KMS-11 (cell line): ENCODE data around the gene NKX2-3.
A peak's percentile ranks its signal among the peaks of the same experiment; 100 is the strongest.

ENCODE experiments used
- H2AFZ ChIP-seq: fragments of 200-600 bp; sonication (generic); 2 replicates; pipeline ENCODE4 v1.6.1; 2016; ENCODE audit warnings: antibody characterized with exemption, mixed run types, low read depth
- H3K27ac ChIP-seq: fragments of 200-600 bp; sonication (generic); 2 replicates; pipeline ENCODE4 v1.6.1; 2016; ENCODE audit warnings: mild to moderate bottlenecking, mixed run types
- H3K27me3 ChIP-seq: fragments of 200-600 bp; sonication (generic); 2 replicates; pipeline ENCODE4 v1.6.1; 2017; ENCODE audit warnings: mild to moderate bottlenecking, low read depth, mixed run types, moderate library complexity; ENCODE audit not compliant: insufficient read depth
- H3K36me3 ChIP-seq: fragments of 200-600 bp; sonication (generic); 2 replicates; pipeline ENCODE4 v1.6.1; 2017; ENCODE audit warnings: mild to moderate bottlenecking, mixed run types; ENCODE audit not compliant: insufficient read depth
- H3K4me1 ChIP-seq: fragments of 200-600 bp; sonication (generic); 2 replicates; pipeline ENCODE4 v1.6.1; 2016; ENCODE audit warnings: mild to moderate bottlenecking, low read depth, mixed run types; ENCODE audit not compliant: poor library complexity, severe bottlenecking
- H3K4me2 ChIP-seq: fragments of 200-600 bp; sonication (generic); 2 replicates; pipeline ENCODE4 v1.7.0; 2016; ENCODE audit warnings: mild to moderate bottlenecking, mixed run types
- H3K4me3 ChIP-seq: fragments of 200-600 bp; sonication (generic); IDR thresholded peaks from 2 replicates; pipeline ENCODE4 v1.6.1; 2017; ENCODE audit warnings: low read depth, low read length, mixed read lengths; ENCODE audit not compliant: insufficient read depth
- H3K79me2 ChIP-seq: fragments of 200-600 bp; sonication (generic); 2 replicates; pipeline ENCODE4 v1.6.1; 2016; ENCODE audit warnings: low read depth, mixed run types; ENCODE audit not compliant: insufficient read depth
- H3K9ac ChIP-seq: fragments of 200-600 bp; sonication (generic); 2 replicates; pipeline ENCODE4 v1.6.1; 2016; ENCODE audit warnings: mild to moderate bottlenecking, mixed run types
- H4K20me1 ChIP-seq: fragments of 200-600 bp; sonication (generic); 2 replicates; pipeline ENCODE4 v1.6.1; 2016; ENCODE audit warnings: mild to moderate bottlenecking, mixed run types; ENCODE audit not compliant: insufficient read depth
- TF ChIP-seq, protein P1 (sequence below): fragments of 200-600 bp; sonication (generic); conservative IDR thresholded peaks from 2 replicates; pipeline ENCODE4 v1.6.1; 2017; ENCODE audit warnings: low read depth, mild to moderate bottlenecking, antibody characterized with exemption, low read length, moderate library complexity, mixed read lengths

Gene NKX2-3

DNA sequence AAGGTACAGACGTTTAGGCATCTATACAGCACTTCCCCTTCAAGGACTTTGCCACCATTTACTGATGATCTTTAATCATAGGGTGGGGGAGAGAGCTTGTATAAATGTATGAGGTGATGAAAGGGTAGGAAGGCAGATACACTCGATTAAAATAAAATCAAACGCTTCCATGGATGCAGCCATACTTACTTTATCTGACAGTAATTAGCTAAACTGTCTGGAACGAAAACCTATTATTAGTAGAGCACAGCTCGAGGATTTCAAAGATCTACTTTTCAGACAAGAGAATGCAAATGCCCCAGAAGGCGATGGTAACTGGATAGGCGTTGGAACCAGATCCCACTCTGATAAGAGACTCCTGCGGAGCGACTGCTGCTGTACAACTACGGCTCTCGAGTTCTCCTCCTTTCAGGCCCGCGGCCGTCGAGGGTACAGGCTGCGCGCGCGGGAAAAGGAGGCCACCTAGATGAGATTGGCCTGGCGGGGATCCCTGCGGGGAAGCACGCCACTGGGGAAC lies 3.1 kb upstream of the NKX2-3 start:
- Histone ChIP-seq H3K27ac (no peak overlapping the region), H3K4me1 (no peaks in the 10 kb centered on the region), H3K4me2 (no peak overlapping the region), H3K79me2 (no peaks in the 10 kb centered on the region), H3K9ac (no peak overlapping the region), H3K36me3 (no peaks in the 10 kb centered on the region), H3K27me3 (no peaks in the 10 kb centered on the region; the same call in 1 of the 2 replicates), H4K20me1 (no peaks in the 10 kb centered on the region), H3K4me3 (no peak overlapping the region), H2AFZ (no peak overlapping the region)
- TF ChIP-seq, protein P1, sequence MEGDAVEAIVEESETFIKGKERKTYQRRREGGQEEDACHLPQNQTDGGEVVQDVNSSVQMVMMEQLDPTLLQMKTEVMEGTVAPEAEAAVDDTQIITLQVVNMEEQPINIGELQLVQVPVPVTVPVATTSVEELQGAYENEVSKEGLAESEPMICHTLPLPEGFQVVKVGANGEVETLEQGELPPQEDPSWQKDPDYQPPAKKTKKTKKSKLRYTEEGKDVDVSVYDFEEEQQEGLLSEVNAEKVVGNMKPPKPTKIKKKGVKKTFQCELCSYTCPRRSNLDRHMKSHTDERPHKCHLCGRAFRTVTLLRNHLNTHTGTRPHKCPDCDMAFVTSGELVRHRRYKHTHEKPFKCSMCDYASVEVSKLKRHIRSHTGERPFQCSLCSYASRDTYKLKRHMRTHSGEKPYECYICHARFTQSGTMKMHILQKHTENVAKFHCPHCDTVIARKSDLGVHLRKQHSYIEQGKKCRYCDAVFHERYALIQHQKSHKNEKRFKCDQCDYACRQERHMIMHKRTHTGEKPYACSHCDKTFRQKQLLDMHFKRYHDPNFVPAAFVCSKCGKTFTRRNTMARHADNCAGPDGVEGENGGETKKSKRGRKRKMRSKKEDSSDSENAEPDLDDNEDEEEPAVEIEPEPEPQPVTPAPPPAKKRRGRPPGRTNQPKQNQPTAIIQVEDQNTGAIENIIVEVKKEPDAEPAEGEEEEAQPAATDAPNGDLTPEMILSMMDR = no peak

DNA sequence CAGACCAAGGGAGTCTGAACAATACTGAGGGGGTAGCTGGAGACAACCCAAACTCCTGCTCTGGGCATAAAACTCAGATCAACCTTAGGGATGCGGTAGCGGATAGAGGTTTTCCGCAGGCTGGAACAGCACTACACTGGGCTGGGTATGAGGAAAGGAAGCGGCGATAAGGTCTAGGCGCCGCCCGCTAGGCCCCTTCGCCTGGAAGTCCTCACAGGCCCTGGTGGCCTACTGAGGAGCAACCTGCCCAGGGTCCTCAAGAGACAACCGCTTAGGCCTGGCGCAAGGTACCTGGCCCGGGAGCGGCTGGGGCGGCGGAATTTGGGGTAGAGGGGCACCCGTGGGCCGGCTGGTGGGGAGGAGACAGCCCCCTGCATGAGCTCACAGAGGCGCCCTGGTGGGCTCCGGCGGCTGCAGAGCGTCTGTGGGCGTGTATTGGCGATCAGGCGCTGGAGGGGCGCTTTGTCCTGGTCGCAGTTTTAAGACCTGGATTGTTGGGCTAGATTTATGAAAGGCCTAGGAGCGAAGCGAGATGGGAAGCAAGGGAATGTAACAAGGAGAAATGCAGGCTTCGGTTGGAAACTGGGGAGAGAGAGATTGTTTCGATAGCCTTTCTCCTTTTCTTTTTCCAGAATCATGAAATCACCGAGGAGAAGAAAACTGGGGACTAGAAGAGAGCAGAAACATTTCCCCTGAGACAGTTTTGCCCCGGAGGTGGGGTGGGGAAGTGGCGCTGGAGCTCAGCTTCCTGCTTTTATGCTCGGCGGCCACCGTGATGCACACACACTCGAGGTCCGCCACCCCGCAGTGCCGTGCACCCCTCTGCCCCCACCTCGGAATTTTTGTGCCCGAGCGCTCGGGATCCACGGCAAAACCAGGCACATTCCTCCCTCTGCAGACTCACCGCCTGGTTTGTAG lies 2.4 kb upstream of the NKX2-3 start:
- Histone ChIP-seq H3K36me3 (no peaks in the 10 kb centered on the region), H3K79me2 (no peaks in the 10 kb centered on the region), H3K4me3 (no peak overlapping the region), H3K27me3 (no peaks in the 10 kb centered on the region; the same call in 1 of the 2 replicates), H2AFZ (no peak overlapping the region), H3K4me1 (no peaks in the 10 kb centered on the region), H4K20me1 (no peaks in the 10 kb centered on the region), H3K27ac (no peak overlapping the region), H3K9ac (no peak overlapping the region), H3K4me2 (no peak overlapping the region)
- TF ChIP-seq, protein P1 = no peak

DNA sequence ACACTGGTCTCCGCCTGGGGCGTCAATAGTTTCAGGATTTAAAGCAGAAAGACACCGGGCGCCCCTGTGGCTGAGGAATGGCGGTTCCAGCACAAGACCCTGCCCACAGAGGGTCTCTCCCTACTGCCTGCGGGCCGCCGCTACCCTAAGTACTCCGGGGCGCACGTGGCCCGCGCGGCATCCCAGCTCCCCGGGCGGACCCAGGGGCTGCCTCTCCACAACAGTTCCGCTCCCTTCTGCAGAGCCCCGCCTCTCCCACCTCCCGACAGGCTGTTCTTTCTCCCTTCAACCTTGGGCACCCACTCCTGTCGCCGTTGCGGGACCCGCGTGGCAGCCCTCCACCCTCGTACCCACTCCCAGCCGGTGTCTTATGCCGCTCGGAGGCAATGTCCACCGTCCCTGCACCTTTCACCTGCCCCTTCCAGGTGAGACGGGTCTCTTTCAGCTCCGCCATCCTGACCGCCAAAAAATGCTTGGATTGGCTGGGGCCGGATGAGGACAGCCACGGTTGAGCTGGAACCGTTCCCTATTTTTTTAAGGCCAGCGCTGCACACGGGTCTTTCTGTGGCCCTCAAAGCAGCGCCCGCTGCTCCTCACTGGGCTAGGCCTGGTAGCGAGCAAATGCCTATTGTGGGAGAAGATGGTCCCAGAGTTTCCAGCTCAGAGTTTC lies 1.6 kb upstream of the NKX2-3 start:
- Histone ChIP-seq H3K27ac (no peak overlapping the region), H3K4me1 (no peaks in the 10 kb centered on the region), H3K79me2 (no peaks in the 10 kb centered on the region), H3K27me3 (no peaks in the 10 kb centered on the region; the same call in 1 of the 2 replicates), H3K4me3 (no peak overlapping the region), H3K9ac (no peak overlapping the region), H2AFZ (no peak overlapping the region), H3K36me3 (no peaks in the 10 kb centered on the region), H3K4me2 (no peak overlapping the region), H4K20me1 (no peaks in the 10 kb centered on the region)
- TF ChIP-seq, protein P1 = no peak

DNA sequence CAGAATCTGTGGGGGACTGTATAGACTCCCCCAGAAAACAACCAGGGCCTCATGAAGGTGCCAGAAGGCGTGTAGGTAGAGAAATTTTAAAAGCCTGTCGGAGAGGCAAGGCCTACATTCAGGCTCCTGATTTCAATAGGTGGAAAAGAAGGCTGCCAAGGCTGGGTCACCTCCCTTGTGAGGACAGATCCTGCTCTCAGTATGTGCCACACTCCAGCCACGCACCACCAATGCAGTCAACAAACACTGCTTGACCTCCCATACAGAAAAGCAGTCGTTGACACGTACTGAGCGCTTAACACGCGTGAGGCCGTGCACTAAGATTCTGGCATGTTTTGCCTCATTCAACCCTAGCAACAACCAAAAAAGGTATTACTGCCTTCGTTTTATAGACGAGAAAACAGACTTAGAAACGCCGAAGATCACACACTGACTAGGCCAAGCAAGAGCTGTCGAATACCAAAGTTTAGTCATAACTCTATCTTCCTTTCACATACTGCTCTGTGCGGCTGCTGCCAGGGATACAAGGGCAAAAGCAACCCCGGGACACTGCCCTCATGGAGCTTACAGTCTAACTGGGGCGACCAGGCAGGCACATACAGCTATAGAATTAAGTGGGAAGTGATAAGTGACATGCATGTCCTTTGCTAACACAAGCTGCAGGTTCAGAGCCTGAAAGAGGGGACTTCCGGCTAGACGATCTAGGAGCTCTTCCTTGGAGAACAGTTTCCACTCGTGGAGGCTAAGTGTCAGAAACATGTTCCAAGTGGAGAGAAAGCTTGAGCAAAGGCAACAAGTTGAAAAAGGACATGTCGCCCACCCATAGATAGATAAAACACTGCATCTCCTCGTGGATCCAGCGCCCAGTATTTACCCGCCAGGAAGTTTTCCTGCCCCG lies 797 bp upstream of the NKX2-3 start:
- H3K27ac ChIP-seq = no peak overlapping the region
- H3K4me2 ChIP-seq = no peak overlapping the region
- no peaks in the 10 kb centered on the region; the same call in 1 of the 2 replicates for H3K27me3 ChIP-seq
- no peaks in the 10 kb centered on the region for H3K36me3 ChIP-seq
- TF ChIP-seq, protein P1 = no peak
- H3K9ac ChIP-seq = no peak overlapping the region
- H3K79me2 ChIP-seq = no peaks in the 10 kb centered on the region
- no peak overlapping the region for H3K4me3 ChIP-seq
- no peaks in the 10 kb centered on the region for H4K20me1 ChIP-seq
- H3K4me1 ChIP-seq = no peaks in the 10 kb centered on the region
- peak overlapping the region; percentile 50 for H2AFZ ChIP-seq
